ENCODE measurements around the gene MUS81. TPM values are rescaled to one million over a fixed set of nuclear protein-coding genes. Genes with fewer than 3 reads are reported as not detected.

The MUS81 gene
- total and polyA plus RNA-seq, 2 of the 13 experiments (the other 11 are each of a cell fraction or from before 2014, with no cell fraction given) = 25.6 to 30.2 TPM

DNA sequence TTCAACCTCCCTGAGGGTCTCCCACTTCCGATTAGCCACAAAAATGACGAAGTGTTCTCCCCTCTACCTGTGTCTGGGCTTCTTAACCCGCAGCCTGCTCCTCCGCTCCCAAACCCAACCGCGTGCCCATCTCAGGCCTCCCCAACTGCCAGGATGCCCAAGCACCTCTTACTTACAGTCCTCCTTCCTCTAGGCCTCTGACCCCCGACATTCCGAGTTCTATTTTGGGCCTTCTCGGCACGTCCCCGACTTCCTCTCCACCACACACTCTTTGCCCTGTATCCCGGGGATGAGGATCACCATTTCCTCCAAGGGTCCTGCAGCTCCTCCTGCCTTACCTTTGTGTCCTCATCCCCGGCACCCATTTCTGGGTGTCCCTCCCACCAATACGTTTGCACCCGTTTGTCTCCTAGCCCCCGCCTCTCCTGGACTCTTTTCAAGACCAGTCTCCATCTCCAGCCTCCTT is 388 bp upstream of the MUS81 start (continued):
- TF ChIP-seq SOX6 (IDR thresholded peaks at IDR 0.05) (no peak), SOX6 (CRISPR knock-in tag; IDR thresholded peaks at IDR 0.05) (no peak), ZNF619 (CRISPR knock-in tag; IDR thresholded peaks at IDR 0.05) (peak; percentile 75; the same call in 1 of the 2 replicates), ZNF354B (CRISPR knock-in tag; IDR thresholded peaks at IDR 0.05) (no peak), JUNB (CRISPR knock-in tag; IDR thresholded peaks at IDR 0.05; ENCODE audit: borderline replicate concordance) (no peak), TMF1 (CRISPR knock-in tag; IDR thresholded peaks at IDR 0.05; ENCODE audit: low read depth) (peak; percentile 63; the same call in 1 of the 2 replicates), ARHGAP35 (CRISPR knock-in tag; IDR thresholded peaks at IDR 0.05; ENCODE audit: borderline replicate concordance) (no peak; the same call in 1 of the 2 replicates), TGIF2 (CRISPR knock-in tag; IDR thresholded peaks at IDR 0.05) (no peak), MTF2 (CRISPR knock-in tag; IDR thresholded peaks at IDR 0.05; ENCODE audit: borderline replicate concordance) (no peak), ZNF253 (CRISPR knock-in tag; IDR thresholded peaks at IDR 0.05; ENCODE audit: borderline replicate concordance) (no peak), NFYC (CRISPR knock-in tag; IDR thresholded peaks at IDR 0.05) (no peak), ZMAT3 (CRISPR knock-in tag; conservative IDR thresholded peaks at IDR 0.05) (no peak), ZNF547 (CRISPR knock-in tag; IDR thresholded peaks at IDR 0.05) (no peak), KAT2B (IDR thresholded peaks at IDR 0.05; ENCODE audit: borderline replicate concordance, low read depth, low read length) (no peak), FLYWCH1 (CRISPR knock-in tag; IDR thresholded peaks at IDR 0.05) (peak; percentile 64; the same call in 1 of the 2 replicates), ZNF780A (CRISPR knock-in tag; IDR thresholded peaks at IDR 0.05) (no peak), ELF4 (CRISPR knock-in tag; IDR thresholded peaks at IDR 0.05; ENCODE audit: borderline replicate concordance) (0 out of 2 replicates have a peak, but pooled peaks have one; percentile 63), POLR2G (IDR thresholded peaks at IDR 0.05; ENCODE audit: low read depth, low read length) (peak; percentile 13; the same call in 1 of the 2 replicates), ZNF350 (CRISPR knock-in tag; IDR thresholded peaks at IDR 0.05; ENCODE audit: borderline replicate concordance, low read depth) (peak; percentile 79; the same call in 1 of the 2 replicates), MEF2D (CRISPR knock-in tag; IDR thresholded peaks at IDR 0.05) (no peak), ZNF510 (CRISPR knock-in tag; IDR thresholded peaks at IDR 0.05; ENCODE audit: low read depth) (no peak), ZNF775 (CRISPR knock-in tag; IDR thresholded peaks at IDR 0.05; ENCODE audit: borderline replicate concordance) (no peak), ZNF569 (CRISPR knock-in tag; IDR thresholded peaks at IDR 0.05; ENCODE audit: borderline replicate concordance) (no peak), ZNF678 (CRISPR knock-in tag; IDR thresholded peaks at IDR 0.05) (no peak), RAD21 (CRISPR knock-in tag; IDR thresholded peaks at IDR 0.05) (no peak)
- TF ChIP-seq, protein P1, sequence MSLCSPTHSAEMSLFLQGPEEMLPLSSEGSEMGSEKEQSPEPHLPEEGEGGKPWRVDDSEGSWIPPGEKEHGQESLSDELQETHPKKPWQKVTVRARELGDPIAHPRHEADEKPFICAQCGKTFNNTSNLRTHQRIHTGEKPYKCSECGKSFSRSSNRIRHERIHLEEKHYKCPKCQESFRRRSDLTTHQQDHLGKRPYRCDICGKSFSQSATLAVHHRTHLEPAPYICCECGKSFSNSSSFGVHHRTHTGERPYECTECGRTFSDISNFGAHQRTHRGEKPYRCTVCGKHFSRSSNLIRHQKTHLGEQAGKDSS (CRISPR knock-in tag; IDR thresholded peaks at IDR 0.05; ENCODE audit: borderline replicate concordance, low read depth) = 0 out of 2 replicates have a peak, but pooled peaks have one; percentile 9
- TF ChIP-seq, protein P2, sequence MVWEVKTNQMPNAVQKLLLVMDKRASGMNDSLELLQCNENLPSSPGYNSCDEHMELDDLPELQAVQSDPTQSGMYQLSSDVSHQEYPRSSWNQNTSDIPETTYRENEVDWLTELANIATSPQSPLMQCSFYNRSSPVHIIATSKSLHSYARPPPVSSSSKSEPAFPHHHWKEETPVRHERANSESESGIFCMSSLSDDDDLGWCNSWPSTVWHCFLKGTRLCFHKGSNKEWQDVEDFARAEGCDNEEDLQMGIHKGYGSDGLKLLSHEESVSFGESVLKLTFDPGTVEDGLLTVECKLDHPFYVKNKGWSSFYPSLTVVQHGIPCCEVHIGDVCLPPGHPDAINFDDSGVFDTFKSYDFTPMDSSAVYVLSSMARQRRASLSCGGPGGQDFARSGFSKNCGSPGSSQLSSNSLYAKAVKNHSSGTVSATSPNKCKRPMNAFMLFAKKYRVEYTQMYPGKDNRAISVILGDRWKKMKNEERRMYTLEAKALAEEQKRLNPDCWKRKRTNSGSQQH (CRISPR knock-in tag; IDR thresholded peaks at IDR 0.05; ENCODE audit: low read depth) = no peak
- TF ChIP-seq, protein P3, sequence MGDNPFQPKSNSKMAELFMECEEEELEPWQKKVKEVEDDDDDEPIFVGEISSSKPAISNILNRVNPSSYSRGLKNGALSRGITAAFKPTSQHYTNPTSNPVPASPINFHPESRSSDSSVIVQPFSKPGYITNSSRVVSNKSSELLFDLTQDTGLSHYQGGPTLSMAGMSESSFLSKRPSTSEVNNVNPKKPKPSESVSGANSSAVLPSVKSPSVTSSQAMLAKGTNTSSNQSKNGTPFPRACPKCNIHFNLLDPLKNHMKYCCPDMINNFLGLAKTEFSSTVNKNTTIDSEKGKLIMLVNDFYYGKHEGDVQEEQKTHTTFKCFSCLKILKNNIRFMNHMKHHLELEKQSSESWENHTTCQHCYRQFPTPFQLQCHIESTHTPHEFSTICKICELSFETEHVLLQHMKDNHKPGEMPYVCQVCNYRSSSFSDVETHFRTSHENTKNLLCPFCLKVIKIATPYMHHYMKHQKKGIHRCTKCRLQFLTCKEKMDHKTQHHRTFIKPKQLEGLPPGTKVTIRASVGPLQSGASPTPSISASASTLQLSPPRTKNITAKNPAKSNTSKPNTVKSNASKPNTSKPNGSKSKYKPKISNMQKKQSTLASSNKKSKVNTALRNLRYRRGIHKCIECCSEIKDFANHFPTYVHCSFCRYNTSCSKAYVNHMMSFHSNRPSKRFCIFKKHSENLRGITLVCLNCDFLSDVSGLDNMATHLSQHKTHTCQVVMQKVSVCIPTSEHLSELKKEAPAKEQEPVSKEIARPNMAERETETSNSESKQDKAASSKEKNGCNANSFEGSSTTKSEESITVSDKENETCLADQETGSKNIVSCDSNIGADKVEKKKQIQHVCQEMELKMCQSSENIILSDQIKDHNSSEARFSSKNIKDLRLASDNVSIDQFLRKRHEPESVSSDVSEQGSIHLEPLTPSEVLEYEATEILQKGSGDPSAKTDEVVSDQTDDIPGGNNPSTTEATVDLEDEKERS (CRISPR knock-in tag; IDR thresholded peaks at IDR 0.05) = 0 out of 2 replicates have a peak, but pooled peaks have one; percentile 17

Data from HepG2 (cell line).